Adrenal gland (tissue), 5 donors: ENCODE measurements around the gene SESN1.

Experiments used
- POLR2A ChIP-seq, 2 donors: fragments of 450-650 bp; IDR thresholded peaks; one replicate each; pipeline ENCODE4 v1.6.1; 2017; ENCODE audit warnings: antibody characterized with exemption in 2 of 2, mild to moderate bottlenecking in 2 of 2, moderate library complexity in 1 of 2
- TF ChIP-seq, protein P1 (sequence below), 6 experiments: fragments of 450-650 bp in 4 of 6; fragments of 200-600 bp in 2 of 6; sonication (generic) in 1 of 6; IDR thresholded peaks; 1 replicate in 5 of 6; 2 replicates in 1 of 6; pipeline versions ENCODE4 v1.5.1 to v1.8.0; 2016 to 2021; ENCODE audit warnings: antibody characterized with exemption in 6 of 6, mild to moderate bottlenecking in 2 of 6, moderate library complexity in 1 of 6
- donor health status: DM: no; HTN: no; CAD: no.

DNA sequence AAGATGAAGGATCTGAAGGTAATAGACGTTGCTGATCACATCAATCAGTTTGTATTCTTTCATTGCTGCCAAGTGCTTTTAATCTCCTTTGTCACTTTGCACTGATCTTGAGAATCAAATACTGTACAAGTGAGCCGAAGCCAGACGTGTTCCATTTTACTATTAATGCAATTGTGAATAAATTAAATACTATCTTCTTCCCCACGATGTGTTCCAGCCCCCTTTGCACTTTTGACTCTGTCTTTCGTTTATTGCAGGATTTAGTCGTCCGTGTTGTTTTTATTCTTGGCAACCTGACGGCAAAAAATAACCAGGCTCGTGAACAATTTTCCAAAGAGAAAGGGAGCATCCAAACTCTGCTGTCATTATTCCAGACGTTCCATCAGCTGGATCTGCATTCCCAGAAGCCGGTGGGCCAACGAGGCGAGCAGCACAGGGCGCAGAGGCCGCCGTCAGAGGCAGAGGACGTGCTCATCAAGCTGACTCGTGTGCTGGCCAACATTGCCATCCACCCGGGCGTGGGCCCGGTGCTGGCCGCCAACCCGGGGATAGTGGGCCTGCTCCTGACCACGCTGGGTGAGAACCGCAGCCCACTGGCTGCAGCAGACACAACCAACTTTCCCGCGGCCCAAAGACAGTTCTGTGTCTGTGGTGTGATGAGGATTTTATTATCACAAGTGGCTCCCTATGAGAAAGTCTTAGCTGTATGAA lies 141.7 kb downstream of the SESN1 start:
- TF ChIP-seq, protein P1, sequence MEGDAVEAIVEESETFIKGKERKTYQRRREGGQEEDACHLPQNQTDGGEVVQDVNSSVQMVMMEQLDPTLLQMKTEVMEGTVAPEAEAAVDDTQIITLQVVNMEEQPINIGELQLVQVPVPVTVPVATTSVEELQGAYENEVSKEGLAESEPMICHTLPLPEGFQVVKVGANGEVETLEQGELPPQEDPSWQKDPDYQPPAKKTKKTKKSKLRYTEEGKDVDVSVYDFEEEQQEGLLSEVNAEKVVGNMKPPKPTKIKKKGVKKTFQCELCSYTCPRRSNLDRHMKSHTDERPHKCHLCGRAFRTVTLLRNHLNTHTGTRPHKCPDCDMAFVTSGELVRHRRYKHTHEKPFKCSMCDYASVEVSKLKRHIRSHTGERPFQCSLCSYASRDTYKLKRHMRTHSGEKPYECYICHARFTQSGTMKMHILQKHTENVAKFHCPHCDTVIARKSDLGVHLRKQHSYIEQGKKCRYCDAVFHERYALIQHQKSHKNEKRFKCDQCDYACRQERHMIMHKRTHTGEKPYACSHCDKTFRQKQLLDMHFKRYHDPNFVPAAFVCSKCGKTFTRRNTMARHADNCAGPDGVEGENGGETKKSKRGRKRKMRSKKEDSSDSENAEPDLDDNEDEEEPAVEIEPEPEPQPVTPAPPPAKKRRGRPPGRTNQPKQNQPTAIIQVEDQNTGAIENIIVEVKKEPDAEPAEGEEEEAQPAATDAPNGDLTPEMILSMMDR (IDR thresholded peaks at IDR 0.05) = no peak
- no peak for TF ChIP-seq POLR2A (IDR thresholded peaks at IDR 0.05)
